NCI-H524 (cell line): ENCODE results near the gene ANKRD35.
A peak's percentile ranks its signal among the peaks of the same experiment; 100 is the strongest.
"Not testable (repeated sequence)": the region's sequence is repeated elsewhere in the genome, so short reads cannot be mapped to it uniquely, and the experiment has no call there.

ENCODE experiments used
- DNase-seq, 2 experiments: peaks; one replicate each; lab custom pipeline; 2025; lab: John Stamatoyannopoulos, UW

ANKRD35 gene, protein sequence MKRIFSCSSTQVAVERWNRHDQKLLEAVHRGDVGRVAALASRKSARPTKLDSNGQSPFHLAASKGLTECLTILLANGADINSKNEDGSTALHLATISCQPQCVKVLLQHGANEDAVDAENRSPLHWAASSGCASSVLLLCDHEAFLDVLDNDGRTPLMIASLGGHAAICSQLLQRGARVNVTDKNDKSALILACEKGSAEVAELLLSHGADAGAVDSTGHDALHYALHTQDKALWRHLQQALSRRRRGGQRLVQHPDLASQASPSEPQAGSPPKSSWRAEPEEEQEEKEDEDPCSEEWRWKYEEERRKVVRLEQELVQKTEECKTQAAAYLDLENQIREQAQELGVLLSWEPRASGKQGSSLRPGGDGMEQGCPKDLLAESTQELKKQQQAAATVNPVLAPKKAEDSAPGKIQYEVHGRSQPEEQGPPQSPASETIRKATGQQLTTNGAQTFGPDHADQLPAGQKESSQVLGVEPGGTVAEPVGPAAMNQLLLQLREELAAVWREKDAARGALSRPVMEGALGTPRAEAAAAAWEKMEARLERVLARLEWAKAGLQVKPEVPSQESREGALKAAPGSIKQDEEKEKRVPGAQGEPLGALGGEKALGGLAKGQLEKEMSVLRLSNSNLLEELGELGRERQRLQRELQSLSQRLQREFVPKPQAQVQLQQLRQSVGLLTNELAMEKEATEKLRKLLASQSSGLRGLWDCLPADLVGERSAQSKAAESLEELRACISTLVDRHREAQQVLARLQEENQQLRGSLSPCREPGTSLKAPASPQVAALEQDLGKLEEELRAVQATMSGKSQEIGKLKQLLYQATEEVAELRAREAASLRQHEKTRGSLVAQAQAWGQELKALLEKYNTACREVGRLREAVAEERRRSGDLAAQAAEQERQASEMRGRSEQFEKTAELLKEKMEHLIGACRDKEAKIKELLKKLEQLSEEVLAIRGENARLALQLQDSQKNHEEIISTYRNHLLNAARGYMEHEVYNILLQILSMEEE

GRCh38 chr1:145885738-145886287 lies at the start of gene ANKRD35:
Gene ANKRD35, minus strand, starts transcription at chr1:145885866. Its CDS starts 108 bp downstream, at chr1:145885758.
- DNase-seq, result peak; percentile 37 to 69

GRCh38 chr1:145932522-145933009 lies 46.9 kb upstream of the ANKRD35 start:
- DNase-seq, result peak in 1 of 2 experiments; percentile 52

- DNase-seq, result no peak
These were observed 42.4 kb upstream of the ANKRD35 start for GRCh38 chr1:145927916-145928643.

DNA sequence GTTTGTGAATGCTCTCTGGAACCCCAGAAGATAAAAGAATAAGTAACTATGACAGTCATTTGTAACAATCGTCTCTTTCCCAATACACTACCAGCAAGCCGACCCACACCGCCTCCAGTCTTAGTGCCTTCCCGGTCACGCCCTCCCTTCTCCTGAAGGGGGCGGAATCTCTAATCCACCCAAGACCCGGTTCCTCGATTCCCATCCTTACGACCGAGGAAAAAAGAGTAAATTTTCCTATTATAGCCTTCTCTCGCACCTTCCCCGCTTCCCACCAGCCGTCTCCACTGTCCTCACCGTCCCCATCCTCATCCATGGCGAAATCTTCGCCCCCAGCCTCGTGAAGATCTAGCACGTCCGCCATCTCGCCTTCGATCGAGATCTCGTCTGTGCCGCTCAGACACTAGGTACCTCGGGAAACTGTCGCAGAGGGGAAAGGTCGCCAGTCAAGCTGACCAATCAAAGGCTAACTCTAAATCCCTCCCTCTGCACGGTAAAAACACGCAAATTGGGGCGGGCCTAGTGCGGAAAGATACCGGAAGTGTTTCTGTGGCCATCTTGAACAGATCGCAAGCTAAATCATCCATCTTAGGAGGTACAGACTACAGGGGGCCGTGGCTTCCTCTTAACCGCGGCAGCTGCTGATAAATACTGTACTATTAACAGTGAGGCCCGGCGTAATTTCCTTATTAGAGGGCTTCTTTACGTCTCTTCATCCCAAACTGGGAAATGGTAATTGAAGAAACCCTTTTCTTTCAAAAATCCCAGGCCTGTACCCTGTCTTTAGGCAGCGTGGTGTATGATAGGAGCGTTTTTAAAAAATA lies 41.6 kb upstream of the ANKRD35 start, which contains the start of gene RBM8A:
TSS of gene RBM8A (minus strand) at position 422 of the 824 bp plus-strand sequence. CDS start at position 364, 58 bp downstream.
- DNase-seq, result peak; percentile 95 to 98

GRCh38 chr1:145926686-145927062 lies 41.0 kb upstream of the ANKRD35 start:
- DNase-seq, result no peak

DNA sequence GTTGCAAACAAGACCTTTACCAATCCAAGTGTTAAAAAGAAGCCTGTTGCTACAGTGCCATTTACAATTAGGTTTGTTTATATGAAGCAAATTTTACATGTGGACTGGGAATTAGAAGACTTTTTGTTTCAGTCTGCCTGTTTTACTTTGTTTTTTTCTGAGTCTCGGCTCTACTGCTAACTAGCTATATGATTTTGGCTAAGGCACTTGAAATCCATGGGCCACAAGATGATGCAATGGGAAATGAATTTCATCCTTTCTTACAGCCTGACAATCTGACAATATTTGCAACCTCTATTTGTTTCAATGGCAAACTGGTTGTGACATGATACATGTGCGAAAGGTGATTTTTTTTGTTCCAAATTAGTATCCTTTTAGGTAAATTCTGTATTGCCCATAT lies 36.6 kb upstream of the ANKRD35 start:
- no peak for DNase-seq

GRCh38 chr1:145920297-145920696 lies 34.6 kb upstream of the ANKRD35 start:
- DNase-seq, result not testable (repeated sequence)

DNA sequence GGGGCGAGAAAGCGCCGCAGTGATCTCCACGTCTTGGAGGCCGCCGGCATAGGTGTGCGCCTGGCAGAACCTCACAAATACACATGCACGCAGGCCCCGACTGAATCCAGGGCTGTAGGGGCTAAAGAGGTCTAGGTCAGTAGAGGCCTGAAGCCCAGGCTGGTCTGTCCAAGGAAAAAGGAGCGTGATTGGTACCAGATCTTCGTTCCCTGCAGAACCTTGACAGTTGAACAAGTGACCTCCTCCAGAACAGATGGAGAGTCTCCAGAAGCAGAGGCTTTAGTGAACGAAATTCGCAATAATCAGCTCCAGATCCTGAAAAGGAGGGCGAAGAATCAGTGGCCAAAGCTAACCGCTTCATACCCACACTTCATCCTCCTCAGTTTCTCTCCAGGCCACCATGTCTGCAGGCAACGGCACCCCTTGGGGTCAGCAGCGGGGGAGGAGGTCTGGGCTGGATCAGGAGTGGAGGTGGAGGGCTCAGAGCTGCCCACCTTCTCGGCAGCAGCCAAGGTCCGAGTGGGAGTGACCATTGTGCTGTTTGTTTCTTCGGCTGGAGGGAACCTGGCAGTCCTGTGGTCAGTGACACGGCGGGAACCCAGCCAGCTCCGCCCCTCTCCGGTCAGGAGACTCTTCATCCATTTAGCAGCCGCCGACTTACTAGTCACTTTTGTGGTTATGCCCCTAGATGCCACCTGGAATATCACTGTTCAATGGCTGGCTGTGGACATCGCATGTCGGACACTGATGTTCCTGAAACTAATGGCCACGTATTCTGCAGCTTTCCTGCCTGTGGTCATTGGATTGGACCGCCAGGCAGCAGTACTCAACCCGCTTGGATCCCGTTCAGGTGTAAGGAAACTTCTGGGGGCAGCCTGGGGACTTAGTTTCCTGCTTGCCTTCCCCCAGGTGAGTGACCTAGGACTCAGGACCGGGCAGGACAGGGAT lies 33.6 kb upstream of the ANKRD35 start:
- DNase-seq, result no peak

- peak; percentile 61 to 76 for DNase-seq
These were observed 32.7 kb upstream of the ANKRD35 start, which contains the start of gene PEX11B for GRCh38 chr1:145918144-145918991. Gene PEX11B, minus strand, starts transcription at chr1:145918717. Its CDS starts 29 bp downstream, at chr1:145918688.

DNA sequence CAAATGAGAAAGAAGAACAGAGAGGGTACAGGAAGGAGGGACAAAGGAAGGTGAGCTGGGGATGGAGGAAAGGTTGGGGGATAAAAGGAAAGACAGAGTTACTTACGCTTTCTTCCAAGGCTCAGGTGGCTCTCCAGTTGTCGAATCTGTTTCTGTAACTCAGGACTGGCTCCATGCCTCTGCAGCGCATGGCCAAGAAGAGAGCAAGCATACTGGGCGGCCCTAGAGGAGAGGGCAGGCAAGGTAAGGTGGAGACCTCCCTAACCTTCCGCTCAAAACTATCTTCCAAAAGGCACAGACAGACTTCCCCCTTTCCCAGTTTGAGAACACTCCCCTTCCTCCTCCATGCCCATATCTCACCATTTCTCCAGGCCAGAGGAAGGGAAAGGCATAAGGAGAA lies 31.9 kb upstream of the ANKRD35 start:
- no peak for DNase-seq

- no peak for DNase-seq
These were observed 31.1 kb upstream of the ANKRD35 start for GRCh38 chr1:145916745-145917144.

GRCh38 chr1:145912128-145912641 lies 26.5 kb upstream of the ANKRD35 start:
- no peak for DNase-seq

GRCh38 chr1:145908653-145909052 lies 23.0 kb upstream of the ANKRD35 start:
- no peak for DNase-seq

DNA sequence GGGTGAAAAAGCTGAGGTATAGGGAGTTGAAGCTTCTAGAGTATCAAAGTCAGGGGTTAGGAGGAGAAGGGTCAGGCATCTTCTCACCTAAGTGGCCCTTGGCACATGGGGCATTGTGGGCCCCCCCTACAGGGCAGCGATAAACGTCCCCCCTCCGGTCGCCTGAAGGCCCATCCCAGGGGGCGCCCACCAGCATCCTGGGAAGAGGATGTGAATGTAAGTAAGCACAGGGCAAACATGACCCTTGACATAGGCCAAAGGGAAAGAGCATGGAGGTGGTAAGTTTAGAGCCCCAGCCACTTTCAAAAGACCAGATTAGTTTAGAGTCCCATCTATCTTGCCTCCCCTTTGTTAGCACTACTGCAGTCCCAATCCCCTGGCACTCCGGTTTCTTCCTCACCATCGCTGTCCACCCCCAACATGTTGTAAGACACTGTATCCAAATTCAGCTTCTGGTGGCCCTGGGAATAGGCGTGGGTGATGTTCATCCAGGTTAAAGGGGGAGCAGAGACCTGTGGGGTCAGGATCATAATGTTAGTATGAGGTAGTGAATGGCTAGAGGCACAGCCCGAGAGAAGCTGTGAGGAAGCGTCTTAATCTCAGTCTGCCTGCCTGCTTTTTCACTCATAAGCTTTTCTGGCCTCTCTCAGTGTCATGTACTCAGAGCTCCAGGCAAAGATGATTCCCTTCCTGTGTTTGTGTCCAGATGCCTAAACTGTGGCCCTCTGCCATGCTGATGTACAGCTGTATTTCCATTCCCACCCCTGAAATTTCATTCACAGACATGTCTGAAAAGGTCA lies 21.5 kb upstream of the ANKRD35 start:
- DNase-seq, result no peak

DNA sequence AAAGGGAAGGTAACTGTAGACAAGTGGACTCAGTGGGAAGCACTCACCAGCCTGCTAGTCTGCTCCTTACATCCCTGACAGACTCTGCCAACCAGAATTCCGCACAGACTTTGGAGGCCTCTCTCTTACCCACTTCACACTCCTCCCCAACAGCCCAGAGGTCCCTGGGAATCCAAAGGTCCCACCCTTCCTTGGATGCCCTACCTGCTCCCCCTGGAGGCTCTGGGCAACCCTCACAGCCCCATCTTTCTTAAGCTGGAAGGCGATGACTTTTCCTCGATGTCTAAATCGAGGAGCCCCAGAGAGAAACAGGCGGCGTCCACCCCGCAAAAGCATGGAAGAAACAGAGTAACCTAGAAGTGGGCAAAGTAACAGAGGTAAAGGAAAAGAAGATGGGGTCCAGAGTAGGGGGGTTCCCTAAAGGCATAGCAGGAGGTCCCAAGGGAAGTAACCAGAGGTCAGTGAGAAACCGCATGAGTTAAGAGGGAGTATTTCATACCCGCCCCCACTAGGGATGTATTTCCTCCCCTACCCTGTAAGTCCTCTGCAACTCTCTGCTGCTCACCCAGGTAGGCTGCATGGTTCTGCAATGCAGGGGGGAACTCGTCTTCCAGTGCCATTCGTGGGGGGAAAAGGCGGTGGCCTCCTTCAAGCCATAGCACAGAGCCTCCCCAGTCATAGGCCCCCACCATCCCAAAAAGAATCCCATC lies 15.8 kb upstream of the ANKRD35 start:
- no peak for DNase-seq

GRCh38 chr1:145898756-145899155 lies 13.1 kb upstream of the ANKRD35 start:
- DNase-seq, result no peak
